ES-I3 (cell line): ENCODE data around the gene GAL.
"Not testable (repeated sequence)": the region's sequence is repeated elsewhere in the genome, so short reads cannot be mapped to it uniquely, and the experiment has no call there.

Experiments used
- H3K36me3 ChIP-seq: 2 replicates; pipeline ENCODE4 v1.6.1; 2013; ENCODE audit warnings: mild to moderate bottlenecking, low read length, control low read depth, moderate library complexity; ENCODE audit not compliant: insufficient read depth
- H3K4me1 ChIP-seq: 2 replicates; pipeline ENCODE4 v1.6.1; 2013; ENCODE audit warnings: mild to moderate bottlenecking, control low read depth, low read length; ENCODE audit not compliant: insufficient read depth
- H3K9ac ChIP-seq: 2 replicates; pipeline ENCODE4 v1.6.1; 2013; ENCODE audit warnings: low read depth, mild to moderate bottlenecking, low read length, moderate library complexity
- H3K9me3 ChIP-seq: 2 replicates; pipeline ENCODE4 v1.6.1; 2013; ENCODE audit warnings: mild to moderate bottlenecking, low read length, moderate library complexity; ENCODE audit not compliant: control insufficient read depth, insufficient read depth

Gene GAL, protein sequence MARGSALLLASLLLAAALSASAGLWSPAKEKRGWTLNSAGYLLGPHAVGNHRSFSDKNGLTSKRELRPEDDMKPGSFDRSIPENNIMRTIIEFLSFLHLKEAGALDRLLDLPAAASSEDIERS

GRCh38 chr11:68684385-68685356 lies at the start of gene GAL:
TSS of gene GAL (plus strand) at chr11:68684544. CDS start at chr11:68684924, 380 bp downstream.
- Histone ChIP-seq H3K36me3 (peaks cover 24% of the 10 kb centered on the region), H3K4me1 (peaks cover 15% of the 10 kb centered on the region), H3K9me3 (no peaks in the 10 kb centered on the region), H3K9ac (peak within 1 kb of the TSS; percentile 81)

- H3K9ac ChIP-seq, H3K36me3 ChIP-seq, H3K4me1 ChIP-seq, H3K9me3 ChIP-seq: not testable (repeated sequence)
Measured at GRCh38 chr11:68634606-68635005, 49.7 kb upstream of the GAL start.

- H3K36me3 ChIP-seq, H3K4me1 ChIP-seq, H3K9me3 ChIP-seq, H3K9ac ChIP-seq: not testable (repeated sequence)
Measured at GRCh38 chr11:68635172-68635571, 49.2 kb upstream of the GAL start.

- H3K4me1 ChIP-seq, H3K9ac ChIP-seq, H3K9me3 ChIP-seq, H3K36me3 ChIP-seq: not testable (repeated sequence)
Measured at GRCh38 chr11:68635883-68636282, 48.5 kb upstream of the GAL start.

DNA sequence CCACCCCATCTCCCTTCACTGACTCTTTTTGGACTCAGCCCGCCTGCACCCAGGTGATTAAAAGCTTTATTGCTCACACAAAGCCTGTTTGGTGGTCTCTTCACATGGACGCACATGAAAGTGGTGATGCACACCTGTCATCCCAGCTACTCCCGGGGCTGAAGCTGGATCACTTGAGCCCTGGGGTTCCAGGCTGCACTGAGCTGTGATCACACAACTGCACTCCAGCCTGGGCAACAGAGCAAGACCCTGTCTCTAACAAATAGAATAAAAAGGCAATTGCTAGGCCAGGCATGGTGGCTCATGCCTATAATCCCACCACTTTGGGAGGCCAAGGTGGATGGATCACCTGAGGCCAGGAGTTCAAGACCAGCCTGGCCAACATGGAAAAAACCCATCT lies 45.0 kb upstream of the GAL start:
- not testable (repeated sequence) for H3K4me1 ChIP-seq, H3K36me3 ChIP-seq, H3K9ac ChIP-seq, H3K9me3 ChIP-seq

GRCh38 chr11:68641880-68642279 lies 42.5 kb upstream of the GAL start:
- H3K9ac ChIP-seq, result no peak overlapping the region
- H3K4me1 ChIP-seq, result no peaks in the 10 kb centered on the region
- peaks cover 15% of the 10 kb centered on the region for H3K9me3 ChIP-seq

DNA sequence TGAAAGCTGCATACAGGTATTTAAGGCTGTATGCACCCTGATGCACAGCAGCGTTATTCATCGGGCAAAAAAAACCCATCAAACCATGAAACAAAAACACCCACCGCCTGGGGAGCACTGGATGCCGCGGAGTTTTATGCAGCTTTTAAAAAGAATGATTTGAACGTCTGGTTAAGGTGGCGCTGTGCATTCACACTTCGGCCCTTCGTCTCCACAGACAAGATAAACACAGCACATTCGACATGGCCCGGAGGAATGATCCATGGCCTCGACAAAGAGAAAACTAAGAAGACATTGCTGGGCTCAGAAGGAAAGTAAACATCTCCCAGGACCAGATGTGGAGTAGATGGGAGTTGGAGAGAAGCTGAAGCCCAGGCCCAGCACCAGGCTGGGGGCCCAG lies 40.8 kb upstream of the GAL start:
- Histone ChIP-seq H3K9ac (no peak overlapping the region), H3K36me3 (no peaks in the 10 kb centered on the region), H3K4me1 (no peaks in the 10 kb centered on the region), H3K9me3 (peaks cover 15% of the 10 kb centered on the region)

More at GRCh38 chr11:68641880-68642279, 42.5 kb upstream of the GAL start:
- no peaks in the 10 kb centered on the region for H3K36me3 ChIP-seq

DNA sequence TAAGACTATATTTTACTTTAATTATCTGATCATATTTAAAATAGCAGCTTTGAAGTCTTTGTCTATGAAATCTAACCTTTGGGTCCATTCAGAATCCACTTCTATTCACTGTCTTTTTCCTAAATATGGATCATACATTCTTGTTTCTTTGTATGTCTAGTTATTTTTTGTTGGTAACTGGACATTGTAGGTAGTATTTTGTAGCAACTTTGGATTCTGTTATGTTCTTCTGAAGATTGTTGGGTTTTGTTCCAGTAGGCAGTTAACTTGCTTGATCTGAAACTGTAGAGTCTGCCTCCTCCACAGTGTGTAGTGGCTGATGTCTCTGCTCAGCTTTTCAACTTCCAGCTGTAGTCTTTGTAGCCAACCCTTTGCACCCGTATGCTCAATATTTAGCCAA lies 37.5 kb upstream of the GAL start:
- Histone ChIP-seq H3K9me3 (peaks cover 15% of the 10 kb centered on the region), H3K36me3 (no peaks in the 10 kb centered on the region), H3K4me1 (peaks cover 3% of the 10 kb centered on the region; the same call in 1 of the 2 replicates), H3K9ac (no peak overlapping the region)

GRCh38 chr11:68649851-68650555 lies 34.3 kb upstream of the GAL start:
- H3K9ac ChIP-seq, result no peak overlapping the region
- H3K9me3 ChIP-seq, result peaks cover 10% of the 10 kb centered on the region
- no peaks in the 10 kb centered on the region for H3K36me3 ChIP-seq
- H3K4me1 ChIP-seq, result peaks cover 4% of the 10 kb centered on the region; the same call in 1 of the 2 replicates

DNA sequence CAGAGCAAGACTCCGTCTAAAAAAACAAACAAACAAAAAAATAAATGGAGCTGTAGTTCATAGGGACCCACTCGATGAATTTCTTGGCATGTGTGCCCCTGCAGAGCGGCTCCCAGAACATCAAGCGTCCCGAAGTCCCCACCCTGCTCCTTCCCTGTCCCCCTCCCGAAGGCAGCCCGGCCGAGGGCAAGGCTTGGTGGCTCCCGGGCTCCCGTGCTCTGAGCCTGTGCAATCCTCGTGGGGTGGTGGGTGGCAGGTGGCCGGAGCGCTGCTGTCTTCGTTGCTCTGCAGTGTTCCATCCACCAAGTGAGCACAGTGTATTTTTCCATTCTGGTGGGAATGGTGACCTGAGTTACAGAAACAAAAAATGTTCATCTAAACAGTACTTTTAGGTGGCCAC lies 33.5 kb upstream of the GAL start:
- Histone ChIP-seq H3K4me1 (peaks cover 4% of the 10 kb centered on the region; the same call in 1 of the 2 replicates), H3K9ac (no peak overlapping the region), H3K36me3 (no peaks in the 10 kb centered on the region), H3K9me3 (peaks cover 8% of the 10 kb centered on the region)

- Histone ChIP-seq H3K9me3 (peaks cover 2% of the 10 kb centered on the region; the same call in 1 of the 2 replicates), H3K9ac (no peak overlapping the region), H3K36me3 (no peaks in the 10 kb centered on the region), H3K4me1 (peaks cover 4% of the 10 kb centered on the region; the same call in 1 of the 2 replicates)
Measured at GRCh38 chr11:68651208-68651984, 32.9 kb upstream of the GAL start.

GRCh38 chr11:68651985-68652682 lies 32.2 kb upstream of the GAL start:
- no peaks in the 10 kb centered on the region for H3K36me3 ChIP-seq
- H3K9me3 ChIP-seq, result no peaks in the 10 kb centered on the region; the same call in 1 of the 2 replicates
- no peak overlapping the region for H3K9ac ChIP-seq
- H3K4me1 ChIP-seq, result peaks cover 4% of the 10 kb centered on the region; the same call in 1 of the 2 replicates

DNA sequence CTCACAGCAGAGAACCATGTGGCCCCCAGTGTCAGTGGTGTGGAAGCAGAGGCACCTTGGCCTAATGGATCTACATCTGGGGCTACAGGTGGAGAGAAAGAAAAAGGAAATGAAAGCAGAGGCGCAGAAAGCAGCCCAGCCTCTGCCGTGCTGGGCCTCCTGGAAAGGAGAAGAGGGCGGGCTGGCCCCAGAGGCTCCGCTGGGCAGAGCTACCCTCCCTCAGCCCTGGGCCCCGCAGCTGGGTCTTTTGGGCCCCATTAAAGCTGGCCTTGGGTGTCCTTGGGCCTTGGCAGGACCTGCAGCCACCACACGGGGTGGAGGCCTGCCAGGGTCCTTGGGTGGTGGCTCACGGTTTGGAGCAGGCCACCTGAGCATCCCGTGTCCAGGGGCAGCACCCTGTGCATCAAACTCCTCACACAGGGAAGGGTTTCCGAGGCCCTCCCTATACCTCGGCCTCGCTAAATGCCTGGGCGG lies 31.6 kb upstream of the GAL start:
- no peaks in the 10 kb centered on the region; the same call in 1 of the 2 replicates for H3K9me3 ChIP-seq
- no peaks in the 10 kb centered on the region for H3K36me3 ChIP-seq
- no peak overlapping the region for H3K9ac ChIP-seq
- peaks cover 4% of the 10 kb centered on the region; the same call in 1 of the 2 replicates for H3K4me1 ChIP-seq
